Nephron (organoid): ENCODE results near the gene SMOC2.

Experiments used
- H3K27ac Mint-ChIP-seq, 3 experiments: 2 replicates each; pipeline ENCODE4 v1.8.0; 2020; ENCODE audit warnings: mixed read lengths in 3 of 3, mild to moderate bottlenecking in 2 of 3, moderate library complexity in 1 of 3
- H3K27me3 Mint-ChIP-seq: 2 replicates; pipeline ENCODE4 v1.8.0; 2021; ENCODE audit warnings: low read depth, mild to moderate bottlenecking, moderate library complexity, mixed read lengths
- H3K36me3 Mint-ChIP-seq: 2 replicates; pipeline ENCODE4 v1.8.0; 2020; ENCODE audit warnings: low read depth, mixed read lengths
- H3K4me1 Mint-ChIP-seq: 2 replicates; pipeline ENCODE4 v1.8.0; 2020; ENCODE audit warnings: mixed read lengths
- H3K4me3 Mint-ChIP-seq, 3 experiments: 2 replicates each; pipeline ENCODE4 v1.8.0; 2020; ENCODE audit warnings: mild to moderate bottlenecking in 3 of 3, mixed read lengths in 3 of 3, moderate library complexity in 2 of 3
- H3K9me3 Mint-ChIP-seq: 2 replicates; pipeline ENCODE4 v1.8.0; 2020; ENCODE audit warnings: mixed read lengths
- TF ChIP-seq, protein P1 (sequence below), 3 experiments: fragments of 200-600 bp; sonication (generic); IDR thresholded peaks; one replicate each; pipeline ENCODE4 v1.5.0; 2021; ENCODE audit warnings: antibody characterized with exemption in 3 of 3; ENCODE audit not compliant: unreplicated experiment in 3 of 3

SMOC2 gene

GRCh38 chr6:168514216-168514615 lies 73.2 kb downstream of the SMOC2 start:
- Mint-ChIP-seq H3K4me3 (no peak overlapping the region), H3K4me1 (peaks cover 20% of the 10 kb centered on the region), H3K27me3 (peaks cover 21% of the 10 kb centered on the region), H3K9me3 (no peaks in the 10 kb centered on the region), H3K36me3 (no peaks in the 10 kb centered on the region), H3K27ac (peak overlapping the region in 1 of 3 experiments; percentile 32)
- TF ChIP-seq, protein P1, sequence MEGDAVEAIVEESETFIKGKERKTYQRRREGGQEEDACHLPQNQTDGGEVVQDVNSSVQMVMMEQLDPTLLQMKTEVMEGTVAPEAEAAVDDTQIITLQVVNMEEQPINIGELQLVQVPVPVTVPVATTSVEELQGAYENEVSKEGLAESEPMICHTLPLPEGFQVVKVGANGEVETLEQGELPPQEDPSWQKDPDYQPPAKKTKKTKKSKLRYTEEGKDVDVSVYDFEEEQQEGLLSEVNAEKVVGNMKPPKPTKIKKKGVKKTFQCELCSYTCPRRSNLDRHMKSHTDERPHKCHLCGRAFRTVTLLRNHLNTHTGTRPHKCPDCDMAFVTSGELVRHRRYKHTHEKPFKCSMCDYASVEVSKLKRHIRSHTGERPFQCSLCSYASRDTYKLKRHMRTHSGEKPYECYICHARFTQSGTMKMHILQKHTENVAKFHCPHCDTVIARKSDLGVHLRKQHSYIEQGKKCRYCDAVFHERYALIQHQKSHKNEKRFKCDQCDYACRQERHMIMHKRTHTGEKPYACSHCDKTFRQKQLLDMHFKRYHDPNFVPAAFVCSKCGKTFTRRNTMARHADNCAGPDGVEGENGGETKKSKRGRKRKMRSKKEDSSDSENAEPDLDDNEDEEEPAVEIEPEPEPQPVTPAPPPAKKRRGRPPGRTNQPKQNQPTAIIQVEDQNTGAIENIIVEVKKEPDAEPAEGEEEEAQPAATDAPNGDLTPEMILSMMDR (IDR thresholded peaks at IDR 0.05; ENCODE audit: unreplicated experiment in 3 of 3), result no peak

DNA sequence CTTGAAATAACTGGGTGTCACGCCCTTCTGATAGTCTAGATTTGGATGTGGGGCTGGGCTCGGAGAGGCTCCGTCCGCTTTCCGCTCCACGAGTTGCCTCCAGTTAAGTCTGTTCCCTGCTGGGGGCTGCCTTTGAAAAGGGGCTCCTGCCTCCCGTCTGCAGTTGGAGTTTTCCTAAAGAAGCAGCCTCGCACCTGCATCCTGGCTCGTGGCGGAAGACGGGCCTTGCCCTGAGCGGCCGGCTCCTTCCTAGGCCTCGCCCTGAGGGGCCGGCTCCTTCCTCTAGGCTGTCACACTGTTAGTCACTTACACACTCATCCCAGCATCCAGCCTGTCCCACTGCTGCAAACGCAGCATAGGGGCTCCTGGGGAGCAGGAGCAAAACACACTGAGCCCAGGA lies 74.4 kb downstream of the SMOC2 start:
- Mint-ChIP-seq H3K27me3 (peaks cover 21% of the 10 kb centered on the region), H3K4me1 (peaks cover 20% of the 10 kb centered on the region), H3K9me3 (no peaks in the 10 kb centered on the region), H3K4me3 (no peak overlapping the region), H3K27ac (no peak overlapping the region), H3K36me3 (no peaks in the 10 kb centered on the region)
- TF ChIP-seq, protein P1 (IDR thresholded peaks at IDR 0.05; ENCODE audit: unreplicated experiment in 3 of 3), result no peak

DNA sequence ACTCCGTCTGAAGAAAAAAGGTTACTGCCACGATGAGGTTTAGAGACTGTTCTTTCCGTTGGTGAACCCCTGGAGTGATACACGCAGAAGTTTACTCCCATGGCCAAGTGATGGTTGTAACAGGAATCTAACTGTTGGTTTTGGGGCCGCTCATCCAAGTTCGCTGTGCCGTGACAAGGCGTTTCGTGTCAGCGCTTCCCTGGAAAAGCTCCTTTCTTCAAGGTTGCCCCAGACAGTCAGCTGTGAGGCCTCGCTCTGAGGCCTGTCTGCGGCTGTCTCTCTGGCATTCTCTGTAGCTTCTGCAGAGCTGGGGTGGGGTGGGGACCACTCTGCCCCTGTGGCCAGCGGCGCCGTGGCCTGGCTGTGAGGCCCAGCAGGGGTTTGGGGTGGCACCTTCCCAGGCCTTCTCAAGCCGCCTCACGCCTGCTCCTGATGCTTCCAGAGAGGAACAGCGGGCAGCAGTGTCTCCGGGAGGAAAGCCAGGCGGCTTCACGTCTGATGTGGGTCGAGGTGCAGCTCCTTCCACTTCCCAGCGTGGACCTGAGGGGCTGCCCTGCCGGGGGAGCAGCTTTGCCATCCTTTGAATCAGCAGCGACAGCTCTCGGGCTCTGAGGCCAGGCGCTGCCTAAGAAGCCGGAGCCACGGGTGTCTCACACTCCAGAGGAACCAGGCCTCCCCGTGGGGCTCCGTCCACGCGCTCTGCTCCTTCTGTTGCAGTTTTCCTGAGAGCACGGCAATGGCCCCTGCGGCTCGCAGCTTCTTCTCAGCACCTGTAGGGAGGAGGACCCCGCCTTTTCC lies 76.2 kb downstream of the SMOC2 start:
- Mint-ChIP-seq H3K27me3 (peaks cover 21% of the 10 kb centered on the region), H3K36me3 (no peaks in the 10 kb centered on the region), H3K4me3 (no peak overlapping the region), H3K9me3 (no peaks in the 10 kb centered on the region), H3K27ac (no peak overlapping the region), H3K4me1 (peaks cover 20% of the 10 kb centered on the region)
- TF ChIP-seq, protein P1 (IDR thresholded peaks at IDR 0.05; ENCODE audit: unreplicated experiment in 3 of 3), result no peak

DNA sequence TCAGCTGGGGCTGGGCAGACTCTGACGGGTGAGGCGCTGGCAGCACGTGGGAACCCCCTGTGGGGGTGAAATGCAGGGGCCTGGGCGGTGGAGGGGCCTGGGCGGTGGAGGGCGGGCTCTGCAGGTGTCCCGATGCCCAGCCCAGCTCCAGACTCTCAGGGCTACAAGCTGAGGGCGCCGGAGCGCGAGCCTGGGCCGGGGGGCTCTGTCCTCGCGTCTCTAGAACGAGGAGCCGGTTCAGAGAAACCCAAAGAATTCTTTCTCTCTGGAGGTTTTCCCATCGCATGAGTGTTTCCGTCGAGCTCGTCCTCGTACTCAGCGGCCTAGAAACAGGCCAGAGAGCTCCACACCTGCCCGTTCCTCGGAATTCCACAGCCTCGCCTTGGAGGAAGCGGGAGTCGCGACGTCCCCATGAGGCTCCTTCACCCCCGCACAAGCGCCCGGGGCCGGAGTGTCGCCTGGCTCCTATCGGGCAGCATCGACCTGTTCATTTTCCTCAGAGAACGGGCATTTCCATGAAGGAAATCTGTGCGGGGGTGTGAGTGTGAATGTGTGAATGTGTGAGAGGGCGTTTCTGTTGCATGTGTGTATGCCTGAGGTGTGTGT lies 76.9 kb downstream of the SMOC2 start:
- Mint-ChIP-seq H3K9me3 (no peaks in the 10 kb centered on the region), H3K4me1 (peaks cover 20% of the 10 kb centered on the region), H3K27ac (no peak overlapping the region), H3K36me3 (peaks cover 4% of the 10 kb centered on the region), H3K4me3 (no peak overlapping the region), H3K27me3 (peaks cover 21% of the 10 kb centered on the region)
- TF ChIP-seq, protein P1 (IDR thresholded peaks at IDR 0.05; ENCODE audit: unreplicated experiment in 3 of 3), result no peak

DNA sequence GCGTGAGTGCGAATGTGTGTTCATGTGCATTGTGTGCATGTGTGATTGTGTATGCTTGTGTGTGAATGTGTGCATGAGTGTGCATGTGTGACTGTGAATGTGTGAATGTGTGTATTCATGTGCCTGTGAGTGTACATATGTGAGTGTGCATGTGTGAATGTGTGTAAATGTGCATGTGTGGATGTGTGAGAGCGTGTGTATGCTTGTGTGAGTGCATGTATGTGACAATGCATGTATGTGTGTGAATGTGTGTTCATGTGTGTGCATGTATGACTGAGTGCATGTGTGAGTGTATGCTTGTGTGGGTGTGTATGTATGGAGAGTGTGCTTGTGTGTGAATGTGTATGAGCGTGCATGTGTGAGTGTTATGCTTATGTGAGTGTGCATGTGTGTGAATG lies 77.4 kb downstream of the SMOC2 start:
- peaks cover 4% of the 10 kb centered on the region for H3K36me3 Mint-ChIP-seq
- H3K9me3 Mint-ChIP-seq, result no peaks in the 10 kb centered on the region
- H3K4me3 Mint-ChIP-seq, result no peak overlapping the region
- no peak overlapping the region for H3K27ac Mint-ChIP-seq
- peaks cover 21% of the 10 kb centered on the region for H3K27me3 Mint-ChIP-seq
- TF ChIP-seq, protein P1 (IDR thresholded peaks at IDR 0.05; ENCODE audit: unreplicated experiment in 3 of 3), result no peak
- H3K4me1 Mint-ChIP-seq, result peaks cover 20% of the 10 kb centered on the region
